Measurements from ENCODE around the gene PCDHB9. TPM values are rescaled to one million over a fixed set of nuclear protein-coding genes. Genes with fewer than 3 reads are reported as not detected.
"Not testable (repeated sequence)": the region's sequence is repeated elsewhere in the genome, so short reads cannot be mapped to it uniquely, and the experiment has no call there.

PCDHB9 gene
- total and polyA plus RNA-seq, 2 of the 4 experiments (the other 2 are of a cell fraction) = 0.10 to 0.18 TPM

GRCh38 chr5:141223112-141223783, 36.3 kb downstream of the PCDHB9 start, which contains the start of gene PCDHB14:
PCDHB14 (plus strand) TSS chr5:141223343; CDS start chr5:141223506, 163 bp downstream.
- H3K36me3 ChIP-seq (ENCODE audit: control insufficient read depth, insufficient read depth, low read length) = no peaks in the 10 kb centered on the region
- H2BK20ac ChIP-seq (ENCODE audit: low read depth, low read length) = no peak within 1 kb of the TSS
- no peak within 1 kb of the TSS for H3K27ac ChIP-seq (ENCODE audit: insufficient read depth, low read length)
- BruUV-seq (replicated peaks) = no TSS peak
- H2BK120ac ChIP-seq (ENCODE audit: low read depth, low read length) = no peak within 1 kb of the TSS
- no peak within 1 kb of the TSS for H2AK5ac ChIP-seq (ENCODE audit: low read depth, low read length)
- H3K9me3 ChIP-seq (ENCODE audit: control insufficient read depth, insufficient read depth, low read length) = peaks cover 22% of the 10 kb centered on the region
- no peaks in the 10 kb centered on the region for H3K9me1 ChIP-seq (ENCODE audit: insufficient read depth, low read length)
- H2AFZ ChIP-seq (replicated peaks; ENCODE audit: low read length, poor library complexity) = no peak within 1 kb of the TSS
- no peak within 1 kb of the TSS for H3K23ac ChIP-seq (ENCODE audit: low read depth, low read length)
- no peak within 1 kb of the TSS for H2AK9ac ChIP-seq (replicated peaks; ENCODE audit: low read depth, low read length, poor library complexity)
- dilution Hi-C loops (cut with HindIII; ENCODE audit: low sequenced_read_pairs, unreplicated experiment) = no loop called here
- ATAC-seq (ENCODE audit: low read depth) (peak; percentile 69), DNase-seq (peak; percentile 20)
- H3K4me2 ChIP-seq (ENCODE audit: low read depth, low read length) = peak within 1 kb of the TSS; percentile 77
- no peaks in the 10 kb centered on the region for H3K79me1 ChIP-seq (ENCODE audit: low read depth in 1 of 2, low read length in 2 of 2)
- peak within 1 kb of the TSS; percentile 68; the same call in 1 of the 2 replicates for H3K9ac ChIP-seq (ENCODE audit: low read depth, low read length)
- ChIA-PET CTCF (interaction anchor here (0.6 to 2.4 kb wide), 5 partner anchors 148 to 341 kb away, joined by 3 to 8 read pairs (median 4); no protein-coding TSS in a partner anchor), POLR2A (ENCODE audit: unreplicated experiment) (no interaction called here)
- H3K14ac ChIP-seq (replicated peaks; ENCODE audit: low read depth, low read length) = no peak within 1 kb of the TSS
- H4K5ac ChIP-seq (ENCODE audit: low read depth, low read length) = no peak within 1 kb of the TSS
- TF ChIP-seq CTCF (conservative IDR thresholded peaks at IDR 0.05; ENCODE audit: low read depth, low read length) (peak; percentile 34), RAD21 (IDR thresholded peaks at IDR 0.05; ENCODE audit: low read length) (peak; percentile 33), NFE2L2 (IDR thresholded peaks at IDR 0.05; ENCODE audit: low read depth, low read length) (no peak)
- peak within 1 kb of the TSS; percentile 48 for H3K4me3 ChIP-seq (ENCODE audit: insufficient read depth, low read depth, low read length)
- H4K20me1 ChIP-seq (ENCODE audit: insufficient read depth, low read length) = no peaks in the 10 kb centered on the region
- 0% methylated on average over 1 of the region's 15 CpGs; no CpG with 5 or more reads in 1 of the 2 experiments for WGBS, 2 experiments (ENCODE audit: extremely low coverage in 2 of 2, insufficient read length in 1 of 2)
- intact Hi-C loops (cut with micrococcal nuclease) = loop anchor here (1.0 kb wide), 1 partner anchor 341 kb away; no protein-coding TSS in a partner anchor
- H2BK15ac ChIP-seq (ENCODE audit: low read depth, low read length) = no peak within 1 kb of the TSS
- H3K56ac ChIP-seq (ENCODE audit: extremely low read depth, insufficient read depth, low read length) = no peak within 1 kb of the TSS
- in situ Hi-C loops (cut with MboI; ENCODE audit: low sequenced_read_pairs) = no loop called here
- H4K91ac ChIP-seq (ENCODE audit: insufficient read depth, low read depth, low read length) = no peak within 1 kb of the TSS
- no peak within 1 kb of the TSS for H4K8ac ChIP-seq (ENCODE audit: low read depth in 2 of 2, low read length in 2 of 2)
- no peak within 1 kb of the TSS for H2BK5ac ChIP-seq (ENCODE audit: low read depth, low read length, poor library complexity, severe bottlenecking)
- H3K4me1 ChIP-seq (ENCODE audit: control insufficient read depth, insufficient read depth, low read length) = no peaks in the 10 kb centered on the region
- no peak within 1 kb of the TSS for H3K18ac ChIP-seq (ENCODE audit: low read depth, low read length)
- no peak within 1 kb of the TSS for H3K4ac ChIP-seq (ENCODE audit: low read depth, low read length)
- no peaks in the 10 kb centered on the region for H3K27me3 ChIP-seq (ENCODE audit: control insufficient read depth, insufficient read depth, low read length)

GRCh38 chr5:141224844-141225243, 37.9 kb downstream of the PCDHB9 start:
- H3K14ac ChIP-seq (replicated peaks; ENCODE audit: low read depth, low read length); H3K23ac ChIP-seq (ENCODE audit: low read depth, low read length); H2BK20ac ChIP-seq (ENCODE audit: low read depth, low read length); H3K56ac ChIP-seq (ENCODE audit: extremely low read depth, insufficient read depth, low read length); H3K79me1 ChIP-seq (ENCODE audit: low read depth in 1 of 2, low read length in 2 of 2); CTCF ChIA-PET; H3K4me2 ChIP-seq (ENCODE audit: low read depth, low read length); H2AFZ ChIP-seq (replicated peaks; ENCODE audit: low read length, poor library complexity); H2BK5ac ChIP-seq (ENCODE audit: low read depth, low read length, poor library complexity, severe bottlenecking); ATAC-seq (ENCODE audit: low read depth); H2BK120ac ChIP-seq (ENCODE audit: low read depth, low read length); DNase-seq; H3K4me1 ChIP-seq (ENCODE audit: control insufficient read depth, insufficient read depth, low read length); H3K18ac ChIP-seq (ENCODE audit: low read depth, low read length); H2AK9ac ChIP-seq (replicated peaks; ENCODE audit: low read depth, low read length, poor library complexity); H3K9ac ChIP-seq (ENCODE audit: low read depth, low read length); H3K36me3 ChIP-seq (ENCODE audit: control insufficient read depth, insufficient read depth, low read length); H2AK5ac ChIP-seq (ENCODE audit: low read depth, low read length); POLR2A ChIA-PET (ENCODE audit: unreplicated experiment); H3K9me1 ChIP-seq (ENCODE audit: insufficient read depth, low read length); H3K4ac ChIP-seq (ENCODE audit: low read depth, low read length); dilution Hi-C loops (cut with HindIII; ENCODE audit: low sequenced_read_pairs, unreplicated experiment); H3K27me3 ChIP-seq (ENCODE audit: control insufficient read depth, insufficient read depth, low read length); H4K8ac ChIP-seq (ENCODE audit: low read depth in 2 of 2, low read length in 2 of 2); H2BK15ac ChIP-seq (ENCODE audit: low read depth, low read length); BruUV-seq (replicated peaks); intact Hi-C loops (cut with micrococcal nuclease); H3K27ac ChIP-seq (ENCODE audit: insufficient read depth, low read length); H3K4me3 ChIP-seq (ENCODE audit: insufficient read depth, low read depth, low read length); H4K91ac ChIP-seq (ENCODE audit: insufficient read depth, low read depth, low read length); H4K5ac ChIP-seq (ENCODE audit: low read depth, low read length); in situ Hi-C loops (cut with MboI; ENCODE audit: low sequenced_read_pairs); H4K20me1 ChIP-seq (ENCODE audit: insufficient read depth, low read length): not testable (repeated sequence)
- peaks cover 21% of the 10 kb centered on the region for H3K9me3 ChIP-seq (ENCODE audit: control insufficient read depth, insufficient read depth, low read length)
- WGBS, 2 experiments (ENCODE audit: extremely low coverage in 2 of 2, insufficient read length in 1 of 2) = 4% methylated on average over 4 of the region's 40 CpGs; no CpG with 5 or more reads in 1 of the 2 experiments
